GM10266 (cell line): ENCODE measurements around the gene STAT1.

ENCODE experiments used
- DNase-seq: peaks from one replicate; pipeline ENCODE4 v3.0.0; 2012; ENCODE audit errors: extremely low spot score
- CTCF ChIP-seq: IDR thresholded peaks from 2 replicates; pipeline ENCODE4 v1.5.1; 2012; ENCODE audit warnings: mild to moderate bottlenecking, low read depth; ENCODE audit not compliant: control insufficient read depth, insufficient read depth; ENCODE audit errors: missing control alignments

The STAT1 gene

GRCh38 chr2:190974629-190975361, 39.2 kb downstream of the STAT1 start:
- no peak for TF ChIP-seq CTCF
- no peak for DNase-seq

GRCh38 chr2:190973726-190974628, 40.0 kb downstream of the STAT1 start:
- no peak for DNase-seq
- TF ChIP-seq CTCF: no peak

GRCh38 chr2:190973262-190973661, 40.7 kb downstream of the STAT1 start:
- TF ChIP-seq CTCF: no peak
- no peak for DNase-seq

- no peak for DNase-seq
- no peak for TF ChIP-seq CTCF
These were observed 41.1 kb downstream of the STAT1 start for GRCh38 chr2:190972846-190973245.

GRCh38 chr2:190972213-190972612, 41.8 kb downstream of the STAT1 start:
- no peak for DNase-seq
- TF ChIP-seq CTCF: no peak

- no peak for DNase-seq
- no peak for TF ChIP-seq CTCF
These were observed 43.0 kb downstream of the STAT1 start for GRCh38 chr2:190970873-190971506.
